Measurements from ENCODE around the gene PPARA.

Gene PPARA

GRCh38 chr22:46280999-46281623 is 130.8 kb downstream of the PPARA start:
- no peak for DNase-seq

DNA sequence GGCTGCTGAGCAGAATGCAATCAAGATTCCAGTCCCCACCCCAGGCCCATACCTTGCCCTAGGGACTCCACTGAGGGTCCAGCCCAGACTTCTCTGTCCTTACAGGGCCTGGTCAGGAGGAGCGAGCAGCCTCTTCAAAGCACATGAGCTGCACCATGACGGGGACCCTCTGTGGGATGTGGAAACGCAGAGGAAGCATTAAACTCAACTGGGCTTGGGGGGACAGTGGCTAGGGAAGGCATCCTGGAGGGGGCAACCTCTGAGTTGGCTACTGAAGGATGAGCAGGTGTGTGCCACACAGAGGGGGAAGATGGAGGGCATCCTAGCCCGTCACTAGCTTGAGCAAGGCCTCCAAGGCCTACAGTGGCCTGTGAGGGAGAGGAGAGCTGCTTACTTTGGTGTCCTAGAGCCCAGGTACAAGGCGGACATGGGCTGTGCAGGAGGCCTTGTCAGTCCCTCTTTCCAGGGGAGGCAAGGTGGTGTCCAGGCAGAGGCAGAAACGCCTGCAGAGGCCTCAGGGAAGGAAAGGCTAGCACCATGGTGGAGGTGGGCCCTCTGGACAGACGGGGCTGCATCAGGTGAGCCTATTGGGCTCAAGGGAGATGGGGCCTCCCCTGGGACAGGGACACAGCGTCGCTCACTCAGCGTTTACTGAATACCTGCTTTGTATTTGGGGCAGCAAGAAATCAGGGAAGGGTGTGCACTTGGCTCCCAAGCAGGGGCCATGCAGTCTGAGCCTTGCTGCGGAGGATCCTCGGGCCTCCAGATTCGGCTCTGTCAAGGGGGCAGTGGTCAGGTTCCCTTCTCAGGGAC is 131.7 kb downstream of the PPARA start:
- DNase-seq, result no peak

- no peak for DNase-seq
Measured at GRCh38 chr22:46286006-46286405, 135.7 kb downstream of the PPARA start.

GRCh38 chr22:46286941-46287872 is 136.9 kb downstream of the PPARA start:
- no peak for DNase-seq

DNA sequence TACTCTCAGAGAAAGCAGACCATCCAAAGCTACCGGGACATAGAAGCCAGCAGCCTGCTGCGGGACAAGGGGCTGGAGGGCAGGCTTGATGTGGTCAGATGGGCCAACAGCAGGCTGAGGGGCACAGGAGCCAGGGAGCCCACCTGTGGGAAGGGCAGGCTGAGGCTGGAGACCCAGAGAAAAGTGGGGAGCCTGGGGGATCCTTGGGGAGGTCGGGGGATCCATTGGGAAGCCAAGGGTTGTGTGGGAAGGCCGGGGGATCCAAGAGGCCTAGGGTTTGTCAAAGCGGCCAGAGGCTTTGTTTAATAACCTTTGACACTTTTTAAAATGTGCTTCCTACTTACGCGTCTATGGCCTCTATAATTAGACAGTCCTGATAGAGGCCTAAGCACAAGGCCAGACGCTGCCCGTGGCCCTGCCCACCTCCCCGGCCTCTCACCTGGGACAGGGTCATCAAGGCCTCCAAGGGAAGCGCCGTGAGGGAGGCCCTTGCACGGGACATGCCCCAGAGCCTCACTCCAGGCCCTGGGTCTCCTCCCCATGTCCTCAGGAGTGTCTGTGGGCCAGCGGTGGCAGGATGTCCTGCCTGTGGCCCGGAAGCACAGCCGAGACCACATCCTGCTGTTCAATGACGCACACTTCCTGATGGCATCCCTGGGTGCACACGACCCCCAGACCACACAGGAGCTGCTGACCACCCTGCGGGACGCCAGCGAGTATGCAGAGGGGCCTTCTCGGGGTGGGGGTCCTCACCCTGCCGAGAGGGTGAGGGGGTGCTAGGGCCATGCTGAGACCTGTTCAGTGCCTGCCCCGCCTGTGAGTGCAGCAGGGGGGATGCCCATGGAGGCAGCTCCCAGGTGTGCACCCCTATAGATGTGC is 137.8 kb downstream of the PPARA start:
- DNase-seq, result no peak

DNA sequence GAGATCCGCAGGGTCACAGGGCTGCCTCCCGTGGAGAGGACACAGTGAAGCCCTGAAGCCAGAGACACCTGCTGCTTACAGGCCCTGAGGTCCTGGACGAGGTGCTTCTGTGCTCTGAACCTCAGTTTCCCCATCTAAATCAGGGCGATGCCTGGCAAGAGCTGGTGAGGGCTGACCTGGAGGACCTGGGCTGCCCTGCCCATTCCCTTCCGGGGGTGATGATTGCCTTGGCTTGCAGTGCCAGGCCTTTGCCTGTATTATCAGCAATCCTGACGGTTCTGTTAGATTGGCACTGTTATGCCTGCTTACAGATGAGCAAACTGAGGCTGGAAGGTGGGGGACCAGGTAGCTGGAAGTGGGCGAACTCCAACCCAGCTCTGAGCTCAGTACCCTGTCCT is 138.5 kb downstream of the PPARA start:
- DNase-seq, result no peak

- no peak for DNase-seq
Measured at GRCh38 chr22:46289244-46289891, 139.0 kb downstream of the PPARA start.

DNA sequence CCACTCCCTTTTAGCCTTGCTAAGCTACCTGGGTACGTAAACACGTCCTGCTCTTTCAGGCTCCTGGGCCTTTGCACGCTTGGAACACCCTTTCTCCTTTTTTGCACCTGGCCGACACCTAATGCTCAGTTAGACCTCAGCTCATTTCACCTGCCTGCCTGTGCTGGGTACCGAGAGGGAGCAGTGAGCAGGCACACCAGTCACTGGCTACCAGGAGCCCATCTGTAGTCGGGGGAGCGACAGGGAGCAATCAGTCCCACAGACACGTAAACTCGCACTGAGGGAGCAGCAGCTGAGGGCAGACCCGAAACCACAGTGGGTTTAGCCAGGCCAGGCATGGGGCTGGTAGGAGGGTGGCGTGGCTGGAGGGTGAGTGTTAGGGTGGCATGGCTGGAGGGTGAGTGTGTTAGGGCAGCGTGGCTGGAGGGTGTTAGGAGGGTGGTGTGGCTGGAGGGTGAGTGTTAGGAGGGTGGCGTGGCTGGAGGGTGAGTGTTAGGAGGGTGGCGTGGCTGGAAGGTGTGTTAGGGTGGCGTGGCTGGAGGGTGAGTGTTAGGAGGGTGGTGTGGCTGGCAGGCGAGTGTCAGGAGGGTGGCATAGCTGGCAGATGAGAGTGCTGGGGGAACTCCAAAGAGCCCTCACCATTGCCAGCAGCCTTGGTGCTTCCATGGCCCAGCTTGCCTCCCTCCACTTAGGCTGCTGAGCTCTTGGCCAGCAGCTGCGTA is 140.0 kb downstream of the PPARA start:
- DNase-seq, result no peak

- DNase-seq, result no peak
Measured at GRCh38 chr22:46290843-46291785, 140.8 kb downstream of the PPARA start.

- DNase-seq, result no peak
Measured at GRCh38 chr22:46292173-46292572, 141.8 kb downstream of the PPARA start.

- DNase-seq, result no peak
Measured at GRCh38 chr22:46292732-46293131, 142.4 kb downstream of the PPARA start.
